Lung microvascular endothelial cell (primary cell): ENCODE results near the gene ACOT12. TPM values are rescaled to one million over a fixed set of nuclear protein-coding genes. Genes with fewer than 3 reads are reported as not detected.
"Not testable (repeated sequence)": the region's sequence is repeated elsewhere in the genome, so short reads cannot be mapped to it uniquely, and the experiment has no call there.

ENCODE experiments used
- DNase-seq, 2 donors: peaks; one replicate each; pipeline versions ENCODE4 v3.0.0 to v3.0.0-alpha.2; 2010; ENCODE audit warnings: low read depth in 2 of 2
- total RNA-seq: library from RNA; depleted of rRNA; stranded (reverse); fragments of >200 nt; gene quantifications from 2 replicates; pipeline ENCODE4 v1.2.1, GENCODE V29; 2014

ACOT12 gene
- total RNA-seq, 1 donor from 2014 or later = not detected

GRCh38 chr5:81294021-81294420 lies 99.9 kb downstream of the ACOT12 start:
- DNase-seq = not testable (repeated sequence)

DNA sequence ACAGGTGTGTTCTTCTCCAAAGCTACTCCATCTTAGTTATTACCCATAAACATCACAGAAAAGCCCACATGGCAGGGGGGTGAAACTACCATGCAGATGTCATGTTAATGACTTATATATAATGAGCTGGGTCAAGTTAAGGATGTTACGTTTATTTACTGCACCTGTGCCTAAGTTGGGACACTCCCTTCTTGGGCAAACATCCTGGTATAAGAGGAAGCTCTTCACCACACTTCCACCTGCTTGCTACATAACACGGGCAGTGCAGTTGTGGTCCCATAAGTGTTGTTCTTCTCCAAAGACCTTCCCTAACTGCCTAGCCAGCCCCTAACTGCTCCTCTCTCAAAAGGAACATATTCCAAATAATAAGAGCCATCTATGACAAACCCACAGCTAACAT lies 101.8 kb downstream of the ACOT12 start:
- no peak for DNase-seq

DNA sequence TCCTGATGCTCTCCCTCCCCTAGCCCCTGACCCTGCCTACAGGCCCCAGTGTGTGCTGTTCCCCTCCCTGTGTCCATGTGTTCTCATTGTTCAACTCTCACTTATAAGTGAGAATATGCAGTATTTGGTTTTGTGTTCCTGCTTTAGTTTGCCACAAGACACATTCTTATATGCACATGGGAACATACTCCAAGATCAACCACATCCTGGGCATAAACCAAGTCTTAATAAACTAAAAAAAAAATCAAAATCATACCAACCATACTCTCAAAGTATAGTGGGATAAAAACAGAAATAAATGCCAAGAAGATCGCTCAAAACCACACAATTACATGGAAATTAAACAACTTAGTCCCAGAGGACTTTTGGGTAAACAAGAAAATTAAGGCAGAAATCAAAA lies 103.8 kb downstream of the ACOT12 start:
- no peak for DNase-seq

- DNase-seq = no peak
Observed at GRCh38 chr5:81288021-81288433, 105.9 kb downstream of the ACOT12 start.

DNA sequence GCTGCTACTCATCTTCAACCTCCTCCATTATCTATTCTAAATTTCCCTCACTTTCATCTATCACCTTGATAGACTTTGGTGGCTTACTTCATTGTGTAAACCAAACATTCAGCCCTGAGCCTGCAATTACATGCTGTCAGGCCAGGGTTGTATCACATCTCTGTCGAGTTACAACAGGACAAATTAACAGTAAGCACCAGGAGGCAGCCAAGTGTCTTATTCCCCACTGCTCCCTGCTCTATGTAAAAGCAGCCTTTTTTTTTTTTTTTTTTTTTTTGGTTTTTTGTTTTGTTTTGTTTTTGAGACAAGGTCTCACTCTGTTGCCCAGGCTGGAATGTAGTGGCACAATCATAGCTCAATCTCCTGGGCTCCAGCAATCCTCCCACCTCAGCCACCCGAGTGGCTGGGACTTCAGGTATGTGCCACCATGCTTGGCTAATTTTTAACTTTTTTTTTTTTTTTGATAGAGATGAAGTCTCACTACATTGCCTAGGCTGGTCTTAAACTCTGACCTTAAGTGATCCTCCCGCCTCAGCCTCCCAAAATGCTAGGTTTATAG lies 107.8 kb downstream of the ACOT12 start:
- DNase-seq = no peak

GRCh38 chr5:81283976-81284375 lies 110.0 kb downstream of the ACOT12 start:
- DNase-seq = no peak

Other genes starting within 250 kb of the ACOT12 start
- gene CKMT2, start 160.8 kb downstream of the ACOT12 start, total RNA-seq = 0.20 and 0.22 TPM in 2 replicates
- gene ZCCHC9, start 92.5 kb downstream of the ACOT12 start, total RNA-seq = 10.9 and 13.9 TPM in 2 replicates